Measurements from ENCODE around the gene KLF11.

DNA sequence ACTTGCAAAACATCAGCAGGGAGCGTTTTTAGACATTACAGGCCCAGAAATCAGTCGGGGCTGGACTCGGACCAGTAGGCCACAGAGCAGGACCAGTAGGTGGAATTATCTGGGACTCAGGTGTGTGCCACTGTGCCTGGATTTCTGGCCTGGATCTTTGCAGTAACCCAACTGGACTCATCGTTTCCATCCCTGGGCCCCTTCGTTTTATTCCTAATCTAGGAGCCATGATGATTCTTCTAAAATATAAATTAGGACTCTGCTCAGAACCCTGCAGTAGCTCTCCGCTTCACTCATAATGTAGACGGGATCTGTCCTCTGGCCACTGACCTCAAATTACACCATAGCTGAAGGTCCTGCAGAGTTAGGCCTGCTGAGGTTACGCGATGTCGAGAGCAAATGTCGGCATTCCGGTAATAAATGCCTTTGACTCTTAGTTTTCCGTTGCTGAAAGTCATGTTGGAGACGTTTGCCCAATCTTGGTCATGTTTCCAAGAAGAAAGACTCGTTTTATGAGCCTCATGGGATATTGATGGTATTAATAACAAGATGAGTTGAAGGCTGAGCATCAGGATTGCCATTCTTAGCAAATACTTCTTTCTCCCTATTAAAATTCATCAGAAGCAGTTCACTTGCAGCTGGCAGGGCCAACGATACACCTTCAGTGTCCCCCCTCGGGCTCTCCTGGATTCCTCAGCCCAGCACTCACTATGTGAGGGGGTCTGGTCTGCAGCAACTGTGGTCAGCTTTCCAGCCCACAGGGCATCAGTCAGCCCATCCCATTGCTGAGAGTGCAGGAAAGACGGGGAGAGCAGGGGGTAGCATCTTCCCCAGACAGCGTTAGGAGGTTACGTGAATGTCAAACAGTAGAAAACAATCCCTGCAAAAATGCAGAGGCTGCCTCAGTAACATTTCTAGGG, 39.9 kb upstream of the KLF11 start:
- TF ChIP-seq POLR2A (IDR thresholded peaks at IDR 0.05): no peak
- TF ChIP-seq, protein P1, sequence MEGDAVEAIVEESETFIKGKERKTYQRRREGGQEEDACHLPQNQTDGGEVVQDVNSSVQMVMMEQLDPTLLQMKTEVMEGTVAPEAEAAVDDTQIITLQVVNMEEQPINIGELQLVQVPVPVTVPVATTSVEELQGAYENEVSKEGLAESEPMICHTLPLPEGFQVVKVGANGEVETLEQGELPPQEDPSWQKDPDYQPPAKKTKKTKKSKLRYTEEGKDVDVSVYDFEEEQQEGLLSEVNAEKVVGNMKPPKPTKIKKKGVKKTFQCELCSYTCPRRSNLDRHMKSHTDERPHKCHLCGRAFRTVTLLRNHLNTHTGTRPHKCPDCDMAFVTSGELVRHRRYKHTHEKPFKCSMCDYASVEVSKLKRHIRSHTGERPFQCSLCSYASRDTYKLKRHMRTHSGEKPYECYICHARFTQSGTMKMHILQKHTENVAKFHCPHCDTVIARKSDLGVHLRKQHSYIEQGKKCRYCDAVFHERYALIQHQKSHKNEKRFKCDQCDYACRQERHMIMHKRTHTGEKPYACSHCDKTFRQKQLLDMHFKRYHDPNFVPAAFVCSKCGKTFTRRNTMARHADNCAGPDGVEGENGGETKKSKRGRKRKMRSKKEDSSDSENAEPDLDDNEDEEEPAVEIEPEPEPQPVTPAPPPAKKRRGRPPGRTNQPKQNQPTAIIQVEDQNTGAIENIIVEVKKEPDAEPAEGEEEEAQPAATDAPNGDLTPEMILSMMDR (IDR thresholded peaks at IDR 0.05): no peak

All from lower leg skin (tissue), 3 donors.